ENCODE results near the gene TMPRSS12. TPM values are rescaled to one million over a fixed set of nuclear protein-coding genes. Genes with fewer than 3 reads are reported as not detected.
"Not testable (repeated sequence)": the region's sequence is repeated elsewhere in the genome, so short reads cannot be mapped to it uniquely, and the experiment has no call there.

The TMPRSS12 gene
- total RNA-seq, 8 experiments from 2014 or later: 0.10 to 0.28 TPM; not detected in 6

DNA sequence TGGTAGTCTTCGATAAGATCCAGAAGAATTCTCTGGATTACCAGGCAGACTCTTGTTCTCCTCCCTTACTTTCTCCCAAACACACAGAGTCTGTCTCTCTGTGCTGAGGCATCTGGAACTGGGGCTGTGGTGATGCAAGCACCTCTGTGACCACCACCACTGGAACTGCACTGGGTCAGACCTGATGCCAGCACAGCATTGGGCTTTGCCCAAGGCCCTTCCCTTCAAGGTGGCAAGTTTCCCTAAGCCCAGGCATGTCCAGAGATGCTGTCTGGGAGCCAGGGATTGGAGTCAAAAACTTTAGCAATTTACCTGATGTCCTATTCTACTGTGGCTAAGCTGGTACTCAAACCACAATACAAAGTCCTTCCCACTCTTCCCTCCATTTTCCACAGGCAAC lies 14.6 kb upstream of the TMPRSS12 start:
- WGBS, 10 experiments: 80 to 100% (median 100%) methylated on average over 1 of the region's 1 CpG; no CpG with 5 or more reads in 6 of the 10 experiments
- in situ Hi-C loops (cut with MboI; ENCODE audit: low pct_unique_long_range_greater_than_20kb in 2 of 9, low sequenced_read_pairs in 9 of 9, unreplicated experiment in 9 of 9): loop anchor here in 3 of 9 experiments (25.0 kb wide), 2 partner anchors 134 to 509 kb away; partner anchors contain the start of genes CELA1 (in 2 of the 3) and HIGD1C (in 1 of the 3)
- H3K27ac ChIP-seq: no peak overlapping the region
- H3K4me3 ChIP-seq: no peak overlapping the region
- no peak for ATAC-seq (replicated peaks in 6 of 8)
- no peaks in the 10 kb centered on the region for H3K4me1 ChIP-seq (replicated peaks in 1 of 2)

DNA sequence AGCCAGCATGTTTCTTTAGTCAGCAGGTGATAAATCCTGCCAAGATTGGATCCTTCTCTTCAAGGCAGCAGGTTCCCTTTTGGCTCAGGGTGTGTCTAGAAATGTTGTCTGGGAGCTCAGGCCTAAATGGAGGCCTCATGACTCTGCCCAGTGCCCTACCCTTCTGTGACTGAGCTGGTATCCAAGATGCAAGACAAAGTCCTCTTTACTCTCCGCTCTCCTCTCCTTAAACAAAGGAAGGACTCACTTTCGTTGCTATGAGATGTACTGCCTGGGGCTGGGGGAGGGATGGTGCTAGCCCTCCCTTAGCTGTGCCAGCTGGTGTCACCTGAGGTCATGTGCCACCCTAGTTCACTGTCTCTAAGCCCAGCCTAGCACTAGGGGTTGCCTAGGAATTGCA lies 13.8 kb upstream of the TMPRSS12 start:
- WGBS, 10 experiments: 33 to 60% methylated on average over 1 of the region's 2 CpGs; no CpG with 5 or more reads in 8 of the 10 experiments
- Histone ChIP-seq H3K4me1 (replicated peaks in 1 of 2) (no peaks in the 10 kb centered on the region), H3K4me3 (no peak overlapping the region), H3K27ac (no peak overlapping the region)
- peak in 3 of 8 experiments; percentile 19 to 88 (median 53) for ATAC-seq (replicated peaks in 6 of 8)
- in situ Hi-C loops (cut with MboI; ENCODE audit: low pct_unique_long_range_greater_than_20kb in 2 of 9, low sequenced_read_pairs in 9 of 9, unreplicated experiment in 9 of 9): loop anchor here in 3 of 9 experiments (25.0 kb wide), 2 partner anchors 133 to 508 kb away; partner anchors contain the start of genes CELA1 (in 2 of the 3) and HIGD1C (in 1 of the 3)

DNA sequence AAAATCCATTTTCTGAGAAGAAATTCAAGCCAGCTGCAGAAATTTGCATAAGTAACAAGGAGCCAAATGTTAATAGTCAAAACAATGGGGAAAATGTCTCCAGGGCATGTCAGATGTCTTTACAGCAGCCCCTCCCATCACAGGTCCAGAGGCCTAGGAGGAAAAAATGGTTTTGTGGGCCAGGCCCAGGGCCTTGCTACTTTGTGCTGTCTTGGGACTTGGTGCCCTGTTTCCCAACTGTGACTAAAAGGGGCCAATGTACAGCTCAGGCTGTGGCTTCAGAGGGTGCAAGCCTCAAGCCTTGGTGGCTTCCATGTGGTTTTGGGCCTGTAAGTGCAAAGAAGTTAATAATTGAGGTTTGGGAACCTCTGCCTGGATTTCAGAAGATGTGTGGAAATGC lies 8.9 kb upstream of the TMPRSS12 start:
- H3K4me3 ChIP-seq; ATAC-seq (replicated peaks in 6 of 8); H3K27ac ChIP-seq; H3K4me1 ChIP-seq (replicated peaks in 1 of 2): not testable (repeated sequence)
- in situ Hi-C loops (cut with MboI; ENCODE audit: low pct_unique_long_range_greater_than_20kb in 2 of 9, low sequenced_read_pairs in 9 of 9, unreplicated experiment in 9 of 9): loop anchor here in 3 of 9 experiments (25.0 kb wide), 2 partner anchors 128 to 504 kb away; partner anchors contain the start of genes CELA1 (in 2 of the 3) and HIGD1C (in 1 of the 3)

DNA sequence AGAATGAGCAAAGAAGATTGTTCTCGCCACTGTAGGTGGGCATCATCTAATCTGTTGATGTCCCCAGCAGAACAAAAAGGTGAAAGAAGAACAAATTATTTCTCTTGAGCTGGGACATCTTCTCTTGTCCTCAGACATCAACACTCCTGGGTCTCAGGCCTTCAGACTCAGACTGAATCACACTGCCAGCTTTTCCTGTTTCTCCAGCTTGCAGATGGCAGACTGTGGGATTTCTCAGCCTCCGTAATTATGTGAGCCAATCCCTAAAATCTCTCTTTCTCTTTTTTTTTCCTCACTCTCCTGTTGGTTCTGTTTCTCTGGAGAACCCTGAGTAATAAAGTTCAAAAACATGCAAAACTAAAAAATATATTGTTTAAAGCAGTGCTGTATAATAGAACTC lies 3.7 kb upstream of the TMPRSS12 start:
- H3K4me3 ChIP-seq: no peak overlapping the region
- in situ Hi-C loops (cut with MboI; ENCODE audit: low pct_unique_long_range_greater_than_20kb in 2 of 9, low sequenced_read_pairs in 9 of 9, unreplicated experiment in 9 of 9): loop anchor here in 3 of 9 experiments (25.0 kb wide), 2 partner anchors 123 to 498 kb away; partner anchors contain the start of genes CELA1 (in 2 of the 3) and HIGD1C (in 1 of the 3)
- no peak overlapping the region for H3K27ac ChIP-seq
- WGBS, 10 experiments: 20 to 96% (median 80%) methylated on average over 1 to 2 of the region's 2 CpGs; no CpG with 5 or more reads in 1 of the 10 experiments
- no peak for ATAC-seq (replicated peaks in 6 of 8)
- no peaks in the 10 kb centered on the region for H3K4me1 ChIP-seq (replicated peaks in 1 of 2)

DNA sequence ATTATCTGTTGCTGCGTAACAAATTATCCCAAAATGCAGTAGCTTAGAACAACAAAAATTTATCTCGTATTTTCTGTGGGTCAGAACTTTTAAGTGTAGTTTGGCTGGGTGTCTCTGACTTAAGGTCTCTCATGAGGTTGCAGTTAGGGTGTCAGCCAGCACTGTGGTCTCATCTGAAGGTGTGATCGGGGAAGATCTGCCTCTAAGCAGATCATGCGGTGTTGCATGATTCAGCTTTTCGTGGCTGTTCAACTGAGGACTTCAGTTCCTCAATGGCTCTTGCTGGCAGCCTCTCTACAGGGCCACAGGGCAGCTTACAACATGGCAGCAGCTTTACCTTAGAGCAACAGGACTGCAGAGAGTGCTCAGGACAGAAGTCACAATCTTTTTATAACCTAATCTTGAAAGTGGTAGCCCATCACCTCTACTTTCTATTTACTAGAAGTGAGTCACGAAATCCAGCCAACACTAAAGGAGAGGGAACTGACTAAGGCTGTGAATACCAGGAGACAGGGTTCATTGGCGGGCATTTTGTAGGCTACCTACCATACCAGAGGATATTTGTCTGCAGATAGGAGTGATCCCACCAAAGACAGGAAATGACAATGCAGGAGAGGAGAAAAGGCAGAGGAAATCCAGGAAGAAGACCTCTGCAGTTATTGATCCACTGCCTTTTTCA lies 1.8 kb upstream of the TMPRSS12 start:
- Histone ChIP-seq H3K4me1 (replicated peaks in 1 of 2) (no peaks in the 10 kb centered on the region), H3K4me3 (no peak overlapping the region), H3K27ac (no peak overlapping the region)
- WGBS, 10 experiments: 50 to 83% (median 75%) methylated on average over 1 to 7 of the region's 7 CpGs; no CpG with 5 or more reads in 1 of the 10 experiments
- in situ Hi-C loops (cut with MboI; ENCODE audit: low pct_unique_long_range_greater_than_20kb in 2 of 9, low sequenced_read_pairs in 9 of 9, unreplicated experiment in 9 of 9): loop anchor here in 3 of 9 experiments (25.0 kb wide), 2 partner anchors 121 to 496 kb away; partner anchors contain the start of genes CELA1 (in 2 of the 3) and HIGD1C (in 1 of the 3)
- no peak for ATAC-seq (replicated peaks in 6 of 8)

DNA sequence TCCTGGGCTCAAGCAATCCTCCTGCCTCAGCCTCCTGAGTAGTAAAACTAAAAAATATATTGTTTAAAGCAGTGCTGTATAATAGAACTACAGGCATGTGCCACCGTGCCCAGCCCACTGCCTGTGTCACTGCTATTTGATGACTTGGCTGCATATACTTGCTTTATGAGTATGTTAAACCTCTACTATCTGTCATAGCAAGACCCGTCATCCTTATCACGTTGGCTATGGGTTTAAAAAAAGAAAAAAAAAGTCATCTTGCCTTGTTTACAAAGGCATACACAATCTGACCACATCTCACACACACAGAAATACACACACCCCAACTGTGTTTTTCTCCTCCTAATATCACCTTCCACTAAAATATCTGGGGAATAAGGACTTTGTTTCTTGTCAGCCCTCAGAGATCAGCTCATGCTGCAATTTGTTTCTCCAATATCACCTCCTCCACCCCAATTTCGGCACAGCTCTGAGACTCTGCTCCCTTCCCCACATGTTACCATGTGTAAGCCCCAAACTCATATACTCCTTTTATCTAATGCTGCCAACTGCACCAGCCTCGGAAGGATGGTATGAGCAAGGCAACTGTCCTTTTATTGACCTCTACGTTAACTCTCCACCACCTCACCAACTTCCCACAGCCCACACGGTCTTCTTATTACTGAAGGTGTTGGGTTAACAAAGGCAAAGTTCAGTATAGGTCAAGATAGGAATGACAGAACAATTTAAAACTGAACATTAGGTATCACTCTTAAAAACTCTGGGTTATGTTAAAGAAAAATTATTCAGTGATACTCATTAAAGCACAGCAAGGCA lies 802 bp upstream of the TMPRSS12 start:
- no peaks in the 10 kb centered on the region for H3K4me1 ChIP-seq (replicated peaks in 1 of 2)
- no peak overlapping the region for H3K4me3 ChIP-seq
- no peak overlapping the region for H3K27ac ChIP-seq
- no peak for ATAC-seq (replicated peaks in 6 of 8)
- in situ Hi-C loops (cut with MboI; ENCODE audit: low pct_unique_long_range_greater_than_20kb in 2 of 9, low sequenced_read_pairs in 9 of 9, unreplicated experiment in 9 of 9): loop anchor here in 3 of 9 experiments (25.0 kb wide), 2 partner anchors 120 to 495 kb away; partner anchors contain the start of genes CELA1 (in 2 of the 3) and HIGD1C (in 1 of the 3)
- 34 to 71% (median 60%) methylated on average over 1 to 6 of the region's 7 CpGs; no CpG with 5 or more reads in 1 of the 10 experiments for WGBS, 10 experiments

DNA sequence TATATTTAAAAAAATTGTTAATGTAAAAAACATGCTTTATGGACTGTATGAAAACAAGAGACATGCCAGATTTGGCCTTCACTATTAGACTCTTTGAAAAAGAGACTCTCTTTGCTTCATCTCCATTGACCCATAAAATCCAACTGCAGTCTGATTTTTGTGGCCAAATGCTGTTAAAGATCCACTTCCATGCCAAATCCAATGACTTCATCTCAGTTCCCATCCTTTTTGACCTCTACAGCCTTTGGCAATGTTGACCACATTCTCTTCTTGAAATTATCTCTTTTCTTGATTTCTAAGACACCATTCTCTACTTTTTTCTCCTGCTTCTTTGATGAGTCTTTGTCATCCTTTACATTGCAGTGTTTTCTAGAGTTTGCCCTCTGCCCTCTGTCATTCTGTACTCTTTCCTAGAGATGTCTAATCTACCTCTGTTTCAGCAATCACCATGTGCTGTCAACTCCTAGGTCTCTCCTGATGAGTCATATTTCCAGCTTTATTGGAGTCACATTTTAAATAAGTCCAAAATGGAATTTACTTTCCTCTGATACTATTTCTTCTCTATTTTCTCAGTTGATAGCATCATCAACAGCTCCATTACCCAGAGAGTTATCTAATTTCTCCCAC lies 2.4 kb downstream of the TMPRSS12 start:
- Histone ChIP-seq H3K4me3 (no peak overlapping the region), H3K27ac (no peak overlapping the region), H3K4me1 (replicated peaks in 1 of 2) (no peaks in the 10 kb centered on the region)
- no peak for ATAC-seq (replicated peaks in 6 of 8)
- in situ Hi-C loops (cut with MboI; ENCODE audit: low pct_unique_long_range_greater_than_20kb in 2 of 9, low sequenced_read_pairs in 9 of 9, unreplicated experiment in 9 of 9): loop anchor here in 3 of 9 experiments (25.0 kb wide), 2 partner anchors 117 to 492 kb away; partner anchors contain the start of genes CELA1 (in 2 of the 3) and HIGD1C (in 1 of the 3)

DNA sequence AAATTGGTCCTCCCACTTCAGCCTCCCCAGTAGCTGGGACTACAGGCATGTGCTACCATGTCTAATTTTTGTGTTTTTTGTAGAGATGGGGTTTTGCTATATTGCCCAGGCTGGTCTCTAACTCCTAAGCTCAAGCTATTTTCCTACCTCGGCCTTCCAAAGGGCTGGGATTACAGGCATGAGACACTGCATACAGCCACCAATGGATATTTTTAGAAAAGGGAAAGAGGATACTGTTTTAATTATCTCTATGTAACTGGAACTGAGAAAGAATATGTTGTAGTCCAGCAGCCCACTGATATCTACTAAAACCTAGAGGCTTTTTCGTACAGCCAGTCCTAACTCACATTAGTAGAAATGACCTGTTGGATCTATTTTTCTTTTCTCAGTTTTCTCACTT lies 6.2 kb downstream of the TMPRSS12 start:
- in situ Hi-C loops (cut with MboI; ENCODE audit: low pct_unique_long_range_greater_than_20kb in 2 of 9, low sequenced_read_pairs in 9 of 9, unreplicated experiment in 9 of 9): loop anchor here in 3 of 9 experiments (25.0 kb wide), 2 partner anchors 113 to 488 kb away; partner anchors contain the start of genes CELA1 (in 2 of the 3) and HIGD1C (in 1 of the 3)
- Histone ChIP-seq H3K4me3 (no peak overlapping the region), H3K27ac (no peak overlapping the region), H3K4me1 (replicated peaks in 1 of 2) (no peaks in the 10 kb centered on the region)
- no peak for ATAC-seq (replicated peaks in 6 of 8)
- 0 to 100% (median 95%) methylated on average over 1 to 2 of the region's 2 CpGs; no CpG with 5 or more reads in 1 of the 10 experiments for WGBS, 10 experiments

DNA sequence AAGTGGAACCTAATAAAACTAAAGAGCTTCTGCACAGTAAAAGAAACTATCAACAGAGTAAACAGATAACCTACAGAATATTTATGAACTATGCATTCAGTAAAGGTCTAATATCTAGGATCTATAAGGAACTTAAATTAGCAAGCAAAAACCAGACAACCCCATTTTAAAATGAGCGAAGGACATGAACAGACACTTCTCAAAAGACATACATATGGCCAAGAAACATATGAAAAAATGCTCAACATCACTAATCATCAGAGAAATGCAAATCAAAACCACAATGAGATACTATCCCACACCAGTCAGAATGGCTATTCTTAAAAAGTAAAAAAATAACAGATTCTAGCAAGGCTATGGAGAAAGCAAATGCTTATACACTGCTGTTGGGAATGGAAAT lies 12.5 kb downstream of the TMPRSS12 start:
- WGBS, 10 experiments: 60 to 100% (median 100%) methylated on average over 1 of the region's 1 CpG; no CpG with 5 or more reads in 3 of the 10 experiments
- H3K4me3 ChIP-seq; ATAC-seq (replicated peaks in 6 of 8); in situ Hi-C loops (cut with MboI; ENCODE audit: low pct_unique_long_range_greater_than_20kb in 2 of 9, low sequenced_read_pairs in 9 of 9, unreplicated experiment in 9 of 9); H3K27ac ChIP-seq; H3K4me1 ChIP-seq (replicated peaks in 1 of 2): not testable (repeated sequence)

DNA sequence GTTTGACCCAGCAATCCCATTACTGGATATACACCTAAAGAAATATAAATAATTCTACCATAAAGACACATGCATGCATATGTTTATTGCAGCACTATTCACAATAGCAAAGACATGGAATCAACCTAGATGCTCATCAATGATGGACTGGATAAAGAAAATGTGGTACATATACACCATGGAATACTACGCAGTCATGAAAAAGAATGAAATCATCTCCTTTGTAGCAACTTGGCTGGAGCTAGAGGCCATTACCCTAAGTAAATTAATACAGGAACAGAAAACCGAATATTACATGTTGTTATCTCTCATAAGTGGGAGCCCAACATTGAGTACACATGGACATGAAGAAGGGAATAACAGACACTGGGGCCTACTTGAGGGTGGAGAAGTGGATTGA lies 13.0 kb downstream of the TMPRSS12 start:
- H3K4me1 ChIP-seq (replicated peaks in 1 of 2); ATAC-seq (replicated peaks in 6 of 8); in situ Hi-C loops (cut with MboI; ENCODE audit: low pct_unique_long_range_greater_than_20kb in 2 of 9, low sequenced_read_pairs in 9 of 9, unreplicated experiment in 9 of 9); H3K4me3 ChIP-seq; H3K27ac ChIP-seq: not testable (repeated sequence)
- 0 to 100% (median 67%) methylated on average over 1 to 2 of the region's 2 CpGs; no CpG with 5 or more reads in 1 of the 10 experiments for WGBS, 10 experiments

DNA sequence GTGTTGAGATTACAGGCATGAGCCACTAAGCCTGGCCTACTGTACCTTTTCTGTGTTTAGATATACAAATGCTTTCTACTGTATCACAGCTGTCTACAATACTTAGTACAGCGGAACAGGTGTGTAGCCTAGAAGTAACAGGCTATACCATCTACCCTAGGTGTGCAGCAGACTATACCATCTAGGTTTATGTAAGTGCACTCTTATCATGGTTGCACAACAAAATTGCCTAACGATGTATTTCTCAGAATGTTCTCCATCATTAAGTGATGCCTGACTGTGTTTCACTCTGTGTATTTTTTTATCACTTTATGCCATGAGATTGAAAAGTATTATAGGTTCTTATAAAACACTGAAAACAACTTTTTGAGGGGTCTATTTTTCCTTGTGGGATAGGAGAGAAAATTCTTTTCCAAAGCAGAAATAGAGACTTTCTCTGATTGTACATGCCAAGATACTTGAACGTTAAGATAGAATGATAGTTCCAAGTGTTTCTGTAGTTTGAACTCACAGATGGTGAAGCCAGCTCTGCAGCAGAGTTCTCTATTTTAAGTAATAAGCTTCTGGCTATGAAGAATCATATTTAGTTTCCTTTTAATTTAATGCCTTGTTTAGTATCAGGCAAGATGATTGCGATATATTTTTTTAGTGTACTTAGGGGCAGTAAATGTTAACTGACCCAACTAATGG lies 17.0 kb downstream of the TMPRSS12 start:
- in situ Hi-C loops (cut with MboI; ENCODE audit: low pct_unique_long_range_greater_than_20kb in 2 of 9, low sequenced_read_pairs in 9 of 9, unreplicated experiment in 9 of 9): no loop called here
- WGBS, 10 experiments: 36 to 100% (median 93%) methylated on average over 1 to 4 of the region's 4 CpGs
- ATAC-seq (replicated peaks in 6 of 8): no peak
- H3K4me1 ChIP-seq (replicated peaks in 1 of 2): no peaks in the 10 kb centered on the region
- no peak overlapping the region for H3K27ac ChIP-seq
- H3K4me3 ChIP-seq: no peak overlapping the region

DNA sequence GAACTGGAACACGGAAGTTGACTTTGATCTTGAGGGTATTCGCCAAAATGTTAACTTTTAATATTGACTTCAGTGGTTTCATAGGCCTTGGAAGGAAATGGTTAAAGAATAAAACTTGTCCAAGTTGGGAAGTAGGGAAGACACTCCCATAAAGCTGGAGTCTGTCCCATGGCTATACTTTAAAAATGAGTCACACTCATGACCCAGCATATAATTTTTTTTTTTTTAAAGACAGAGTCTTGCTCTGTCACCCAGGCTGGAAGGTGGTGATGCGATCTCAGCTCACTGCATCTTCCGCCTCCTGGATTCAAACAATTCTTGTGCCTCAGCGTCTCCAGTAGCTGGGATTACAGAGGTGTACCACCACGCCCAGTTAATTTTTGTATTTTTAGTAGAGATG lies 19.6 kb downstream of the TMPRSS12 start:
- Histone ChIP-seq H3K4me1 (replicated peaks in 1 of 2) (no peaks in the 10 kb centered on the region), H3K27ac (no peak overlapping the region), H3K4me3 (no peak overlapping the region)
- peak in 2 of 8 experiments; percentile 92 to 97 for ATAC-seq (replicated peaks in 6 of 8)
- in situ Hi-C loops (cut with MboI; ENCODE audit: low pct_unique_long_range_greater_than_20kb in 2 of 9, low sequenced_read_pairs in 9 of 9, unreplicated experiment in 9 of 9): no loop called here
- 49 to 100% (median 92%) methylated on average over 1 to 6 of the region's 6 CpGs; no CpG with 5 or more reads in 1 of the 10 experiments for WGBS, 10 experiments
